Heart left ventricle (tissue), 16 donors: ENCODE measurements around the gene TIPARP. TPM values are rescaled to one million over a fixed set of nuclear protein-coding genes. Genes with fewer than 3 reads are reported as not detected.

Experiments
- ATAC-seq, 4 donors: fragments of 200-7000 bp; cut with Tn5 transposase; one replicate each; pipeline ENCODE4 v1.9.1; 2020 to 2022; ENCODE audit warnings: moderate library complexity in 4 of 4, mild to moderate bottlenecking in 3 of 4, moderate number of reproducible peaks in 1 of 4
- DNase-seq, 5 donors: peaks; one replicate each; pipeline ENCODE4 v3.0.0-alpha.2; 2020
- H3K27ac ChIP-seq, 12 donors: fragments of 200-600 bp; sonication (generic) in 4 of 12; one replicate each; pipeline versions ENCODE4 v1.5.0 to v1.8.0; 2016 to 2022; ENCODE audit warnings: mild to moderate bottlenecking in 2 of 12
- H3K27me3 ChIP-seq, 9 donors: fragments of 200-600 bp; sonication (generic) in 2 of 9; one replicate each; pipeline versions ENCODE4 v1.5.1 to v1.8.0; 2016 to 2022; ENCODE audit warnings: mild to moderate bottlenecking in 3 of 9
- H3K36me3 ChIP-seq, 9 donors: fragments of 200-600 bp; sonication (generic) in 2 of 9; one replicate each; pipeline versions ENCODE4 v1.5.0 to v1.8.0; 2018 to 2022; ENCODE audit warnings: mild to moderate bottlenecking in 2 of 9
- H3K4me1 ChIP-seq, 12 donors: fragments of 200-600 bp; sonication (generic) in 4 of 12; one replicate each; pipeline versions ENCODE4 v1.5.0 to v1.8.0; 2016 to 2022; ENCODE audit warnings: mild to moderate bottlenecking in 3 of 12
- H3K4me3 ChIP-seq, 12 donors: fragments of 200-600 bp; sonication (generic) in 4 of 12; one replicate each; pipeline versions ENCODE4 v1.5.0 to v1.8.0; 2017 to 2022; ENCODE audit warnings: mild to moderate bottlenecking in 9 of 12, moderate library complexity in 4 of 12
- H3K9me3 ChIP-seq, 12 donors: fragments of 200-600 bp; sonication (generic) in 4 of 12; one replicate each; pipeline versions ENCODE4 v1.5.0 to v1.8.0; 2016 to 2022; ENCODE audit warnings: mild to moderate bottlenecking in 1 of 12
- CTCF ChIP-seq, 12 donors: fragments of 200-600 bp; sonication (generic) in 4 of 12; IDR thresholded peaks; one replicate each; pipeline versions ENCODE4 v1.5.0 to v1.8.0; 2018 to 2022; ENCODE audit warnings: antibody characterized with exemption in 12 of 12, mild to moderate bottlenecking in 5 of 12
- POLR2A ChIP-seq, 2 donors: fragments of 450-650 bp; IDR thresholded peaks; one replicate each; pipeline ENCODE4 v1.6.1; 2017; ENCODE audit warnings: antibody characterized with exemption in 2 of 2, mild to moderate bottlenecking in 2 of 2, moderate library complexity in 2 of 2
- WGBS, 4 donors: extraction: QIAGEN DNeasy Blood & Tissue Kit in 2 of 4; methylation state at CpG; one replicate each; pipeline versions ENCODE4 v1.1.5 to v1.1.7; 2013 to 2018; 5-methylcytosine and 5-hydroxymethylcytosine counted together
- intact Hi-C, 10 donors: fragments of 100-400 bp; cut with DNase I; formaldehyde crosslinking; loops; one replicate each; pipeline versions ENCODE4 v1.11.1 to v1.14.2; 2022
- polyA plus RNA-seq, 2 donors: library from polyadenylated mRNA; stranded (reverse); fragments of 200-250 nt; gene quantifications; one replicate each; pipeline ENCODE4 v1.2.3, GENCODE V29; 2013
- total RNA-seq, 9 donors: library from RNA; depleted of rRNA in 2 of 9; stranded (reverse); fragments of >200 nt in 2 of 9; fragmentation: NEBNext Ultra II Directional in 3 of 9; extraction: Animal tissue kit (Norgen Biotek cat#: 25700) in 3 of 9; gene quantifications; one replicate each; pipeline versions ENCODE4 v1.1.0 to v1.2.4, GENCODE V29; 2016 to 2023
- donor health status: ischemic (EF 13 %, LVEDD 7.1; RV severe dilation, severe dysfunction).
- donor health status: healthy with polysubstance abuse.
- donor health status: DM: no; HTN: yes; CAD: no.
- donor health status: DM: no; HTN: no; CAD: no.
- donor health status: ischemic (EF 25% LVEDD 6.9; RV normal size, moderate dysfunction).
- donor health status: ischemic (EF 25% LVEDD 5.7; RV mildly dilated, moderate dysfunction).
- donor health status: healthy.
- donor health status: DM: yes; HTN: yes; CAD: no.
- donor health status: ischemic (EF 35%, LVEDD 5.7; RV mildly dilated, moderate dysfunction).
- donor health status: nonischemic (EF 11% LVEDD 7.7; RV severe dilation, severe dysfunction).
- donor health status: DM: yes; HTN: yes; CAD: no.
- donor health status: PGD.
- donor health status: ischemic (EF 29% LVEDD 5.4; RV normal size, mild dysfunction).
- donor health status: nonischemic (EF 23%, LVEDD 6.1; RV moderate dilation, normal function).

The TIPARP gene
- total and polyA plus RNA-seq, 11 donors = 12.8 to 46.8 (median 33.8) TPM

- H3K27ac ChIP-seq = peak overlapping the region in 2 of 12 donors; percentile 13 to 39
- peaks cover 0 to 15% (median 0%) of the 10 kb centered on the region in 12 donors for H3K4me1 ChIP-seq
- no peaks in the 10 kb centered on the region for H3K27me3 ChIP-seq
- intact Hi-C loops = no loop called here
- peaks cover 0 to 9% (median 0%) of the 10 kb centered on the region in 12 donors for H3K9me3 ChIP-seq
- ATAC-seq (no peak), DNase-seq (no peak)
- H3K36me3 ChIP-seq = no peaks in the 10 kb centered on the region
- 58 to 66% (median 62%) methylated on average over 8 of the region's 8 CpGs for WGBS, 4 donors
- no peak for TF ChIP-seq CTCF (IDR thresholded peaks at IDR 0.05)
- no peak for TF ChIP-seq POLR2A (IDR thresholded peaks at IDR 0.05)
- peak overlapping the region in 2 of 12 donors; percentile 13 to 26 for H3K4me3 ChIP-seq
Measured at GRCh38 chr3:156642750-156643728, 31.4 kb upstream of the TIPARP start.

GRCh38 chr3:156643729-156644389, 30.5 kb upstream of the TIPARP start:
- WGBS, 4 donors = 27 to 40% (median 38%) methylated on average over 6 of the region's 6 CpGs
- ATAC-seq = peak in 3 of 4 donors; percentile 33 to 44 (median 34)
- H3K4me1 ChIP-seq = peaks cover 0 to 15% (median 0%) of the 10 kb centered on the region in 12 donors
- no peak for TF ChIP-seq CTCF (IDR thresholded peaks at IDR 0.05)
- TF ChIP-seq POLR2A (IDR thresholded peaks at IDR 0.05) = no peak
- peak overlapping the region in 5 of 12 donors; percentile 6 to 61 (median 11) for H3K27ac ChIP-seq
- peak overlapping the region in 2 of 12 donors; percentile 13 to 26 for H3K4me3 ChIP-seq
- no peaks in the 10 kb centered on the region for H3K27me3 ChIP-seq
- peaks cover 0 to 9% (median 0%) of the 10 kb centered on the region in 12 donors for H3K9me3 ChIP-seq
- no peaks in the 10 kb centered on the region for H3K36me3 ChIP-seq
- no peak for DNase-seq
- intact Hi-C loops = no loop called here

- TF ChIP-seq POLR2A (IDR thresholded peaks at IDR 0.05) (no peak), CTCF (IDR thresholded peaks at IDR 0.05) (no peak)
- intact Hi-C loops = no loop called here
- peaks cover 0 to 15% (median 0%) of the 10 kb centered on the region in 12 donors for H3K4me1 ChIP-seq
- no peak for DNase-seq
- no peaks in the 10 kb centered on the region for H3K27me3 ChIP-seq
- H3K27ac ChIP-seq = no peak overlapping the region
- H3K9me3 ChIP-seq = peaks cover 0 to 9% (median 0%) of the 10 kb centered on the region in 12 donors
- no peaks in the 10 kb centered on the region for H3K36me3 ChIP-seq
- ATAC-seq = no peak
- H3K4me3 ChIP-seq = no peak overlapping the region
Measured at GRCh38 chr3:156644958-156645357, 29.4 kb upstream of the TIPARP start.

GRCh38 chr3:156646958-156647357, 27.4 kb upstream of the TIPARP start:
- H3K4me1 ChIP-seq = peaks cover 0 to 15% (median 0%) of the 10 kb centered on the region in 12 donors
- H3K27ac ChIP-seq = no peak overlapping the region
- no peak for DNase-seq
- no peaks in the 10 kb centered on the region for H3K36me3 ChIP-seq
- no peak for TF ChIP-seq CTCF (IDR thresholded peaks at IDR 0.05)
- TF ChIP-seq POLR2A (IDR thresholded peaks at IDR 0.05) = no peak
- H3K9me3 ChIP-seq = peaks cover 0 to 9% (median 0%) of the 10 kb centered on the region in 12 donors
- no peak overlapping the region for H3K4me3 ChIP-seq
- intact Hi-C loops = no loop called here
- ATAC-seq = no peak
- H3K27me3 ChIP-seq = no peaks in the 10 kb centered on the region
